Measurements from ENCODE around the gene TRIM56.
A peak's percentile ranks its signal among the peaks of the same experiment; 100 is the strongest.
"Not testable (repeated sequence)": the region's sequence is repeated elsewhere in the genome, so short reads cannot be mapped to it uniquely, and the experiment has no call there.

TRIM56 gene

GRCh38 chr7:101092266-101092905 is 7.1 kb downstream of the TRIM56 start:
- not testable (repeated sequence) for DNase-seq

GRCh38 chr7:101093906-101094305 is 8.6 kb downstream of the TRIM56 start:
- no peak for DNase-seq

GRCh38 chr7:101094376-101094775 is 9.1 kb downstream of the TRIM56 start:
- no peak for DNase-seq

DNA sequence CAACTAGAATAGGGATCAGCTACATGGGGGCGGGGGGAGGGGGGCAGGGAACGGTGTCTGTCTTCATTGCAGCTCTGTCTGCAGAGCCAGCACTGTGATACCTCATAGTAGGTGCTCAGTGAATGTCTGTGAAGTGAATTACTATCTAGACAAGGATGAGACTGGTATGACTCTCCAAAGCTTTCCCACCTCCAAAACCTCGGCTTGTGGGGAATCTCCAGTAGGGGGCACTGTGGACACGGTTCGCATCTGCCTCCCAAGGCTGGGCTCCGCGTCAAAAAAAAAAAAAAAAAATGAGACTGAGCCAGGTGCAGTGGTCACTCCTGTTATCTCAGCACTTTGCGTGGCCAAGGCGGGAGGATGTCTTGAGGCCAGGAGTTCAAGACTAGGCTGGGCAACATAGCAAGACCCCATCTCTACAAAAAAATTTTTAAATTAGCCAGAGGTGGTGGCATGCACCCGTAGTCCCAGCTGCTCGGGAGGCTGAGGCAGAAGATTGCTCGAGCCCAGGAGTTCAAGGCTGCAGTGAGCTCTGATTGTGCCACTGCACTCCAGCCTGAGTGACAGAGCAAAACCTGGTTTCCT is 9.6 kb downstream of the TRIM56 start:
- peak; percentile 44 for DNase-seq

DNA sequence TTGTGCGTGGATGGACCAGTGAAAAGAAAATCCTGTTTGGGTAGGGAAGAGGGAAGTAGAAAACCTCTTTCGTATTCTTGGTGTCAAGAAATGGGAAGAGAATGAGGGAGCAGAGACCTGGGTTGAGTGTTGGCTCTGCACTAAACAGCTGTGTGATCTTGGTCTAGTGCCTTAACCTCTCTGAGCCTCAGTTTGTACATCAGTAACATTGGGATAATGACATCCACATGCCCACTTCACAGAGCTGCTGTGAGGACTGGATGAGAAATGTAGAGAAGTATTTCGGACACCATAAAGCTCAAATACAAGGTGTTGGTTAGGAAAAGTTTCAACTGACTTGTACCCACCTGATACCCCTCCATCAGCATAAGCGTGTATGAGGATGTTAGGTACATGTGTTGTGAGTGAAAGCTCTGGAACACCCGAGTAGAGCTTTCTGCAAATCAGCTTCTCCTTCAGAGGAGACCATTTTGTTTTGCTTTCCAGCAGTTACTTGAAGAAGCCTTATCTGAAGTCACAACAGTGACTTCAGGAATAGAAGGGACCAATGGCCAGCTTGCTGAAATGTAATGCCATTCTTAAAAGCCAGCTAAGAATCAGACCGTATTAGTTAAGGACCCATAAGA is 11.2 kb downstream of the TRIM56 start:
- no peak for DNase-seq

GRCh38 chr7:101096957-101097347 is 11.7 kb downstream of the TRIM56 start:
- no peak for DNase-seq

DNA sequence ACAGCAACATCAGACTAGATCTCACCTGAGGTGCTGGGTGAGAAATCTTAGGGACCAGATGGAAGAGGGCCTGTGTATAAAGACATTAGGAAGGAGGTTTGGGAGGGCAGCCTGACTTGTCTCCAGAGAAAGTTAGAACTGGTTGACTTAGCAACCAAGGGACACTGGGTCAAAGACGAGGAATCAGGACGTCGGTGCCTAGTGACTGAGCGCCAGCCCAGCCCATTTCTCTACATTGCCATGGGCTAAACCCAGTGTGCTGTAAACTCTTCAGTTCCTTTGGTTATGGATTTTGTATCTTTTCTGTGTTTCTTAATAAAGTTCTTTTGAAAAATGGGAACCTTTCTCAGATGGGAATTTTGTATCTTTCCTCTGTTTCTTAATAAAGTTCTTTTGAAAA is 12.3 kb downstream of the TRIM56 start:
- no peak for DNase-seq

GRCh38 chr7:101099969-101100781 is 14.9 kb downstream of the TRIM56 start:
- peak; percentile 79 for DNase-seq

- DNase-seq = no peak
These were observed 15.9 kb downstream of the TRIM56 start for GRCh38 chr7:101100858-101101847.

DNA sequence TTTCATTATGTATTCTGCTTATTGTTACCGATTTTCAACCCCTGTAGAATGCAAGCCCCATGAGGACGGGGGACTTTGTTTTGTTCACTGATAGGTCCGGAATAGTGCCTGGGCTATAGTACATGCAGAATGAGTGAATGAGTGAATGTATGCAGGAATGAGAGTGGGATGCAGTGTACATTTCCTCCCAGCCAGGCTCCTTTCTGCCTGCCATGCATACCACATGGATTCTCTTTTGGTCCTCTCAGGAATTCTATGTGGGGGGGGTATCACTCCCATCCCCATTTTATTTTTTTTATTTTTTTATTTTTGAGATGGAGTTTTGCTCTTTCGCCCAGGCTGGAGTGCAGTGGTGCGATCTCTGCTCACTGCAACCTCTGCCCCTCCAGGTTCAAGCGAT is 16.7 kb downstream of the TRIM56 start:
- no peak for DNase-seq

DNA sequence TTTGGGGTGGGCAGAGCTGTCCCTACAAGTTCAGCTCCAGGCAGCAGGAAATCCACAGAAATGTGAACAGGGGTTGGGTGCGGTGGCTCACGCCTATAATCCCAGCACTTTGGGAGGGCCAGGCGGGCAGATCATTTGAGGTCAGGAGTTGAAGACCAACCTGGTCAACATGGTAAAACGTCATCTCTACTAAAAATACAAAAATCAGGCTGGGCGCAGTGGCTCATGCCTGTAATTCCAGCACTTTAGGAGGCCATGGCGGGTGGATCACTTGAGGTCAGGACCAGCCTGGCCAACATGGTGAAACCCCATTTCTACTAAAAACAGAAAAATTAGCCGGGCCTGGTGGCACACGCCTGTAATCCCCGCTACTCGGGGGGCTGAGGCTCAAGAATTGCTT is 18.4 kb downstream of the TRIM56 start:
- DNase-seq = not testable (repeated sequence)

DNA sequence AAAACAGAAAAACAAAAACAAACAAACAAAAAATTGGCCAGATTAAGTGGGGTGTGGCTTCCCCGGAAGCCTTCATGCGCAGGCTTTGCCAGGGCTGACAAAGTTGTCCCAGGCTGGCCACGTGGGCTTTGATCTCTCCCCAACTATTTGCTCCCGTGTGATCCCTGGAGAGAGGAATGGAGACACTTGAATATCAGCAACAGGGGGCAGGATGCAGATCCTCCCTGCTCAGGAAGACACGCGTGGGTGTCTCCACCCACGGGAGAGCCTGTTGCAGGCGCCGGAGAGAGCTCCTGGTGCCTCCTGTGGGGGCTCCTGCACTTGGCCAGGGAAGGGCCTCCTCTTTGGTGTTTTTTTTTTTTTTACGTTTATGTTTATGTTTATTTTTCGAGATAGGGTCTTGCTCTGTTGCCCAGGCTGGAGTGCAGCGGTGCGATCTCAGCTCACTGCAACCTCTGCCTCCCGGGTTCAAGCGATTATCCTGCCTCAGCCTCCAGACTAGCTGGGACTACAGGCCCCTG is 19.0 kb downstream of the TRIM56 start:
- DNase-seq = no peak

GRCh38 chr7:101104799-101105198 is 19.5 kb downstream of the TRIM56 start:
- no peak for DNase-seq

DNA sequence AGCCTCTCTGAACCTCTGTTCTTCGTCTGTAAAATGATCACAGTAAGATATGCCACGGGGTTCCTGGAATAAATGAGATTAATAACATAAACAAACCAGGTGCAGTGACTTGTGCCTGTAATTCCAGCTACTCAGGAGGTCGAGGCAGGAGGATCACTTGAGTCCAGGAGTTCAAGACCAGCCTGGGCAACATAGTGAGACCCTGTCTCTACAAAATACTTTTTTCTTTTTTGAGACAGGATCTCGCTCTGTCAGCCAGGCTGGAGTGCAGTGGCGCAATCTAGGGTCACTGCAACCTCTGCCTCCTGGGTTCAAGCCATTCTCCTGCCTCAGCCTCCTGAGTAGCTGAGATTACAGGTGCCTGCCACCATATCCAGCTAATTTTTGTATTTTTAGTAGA is 20.0 kb downstream of the TRIM56 start:
- not testable (repeated sequence) for DNase-seq

DNA sequence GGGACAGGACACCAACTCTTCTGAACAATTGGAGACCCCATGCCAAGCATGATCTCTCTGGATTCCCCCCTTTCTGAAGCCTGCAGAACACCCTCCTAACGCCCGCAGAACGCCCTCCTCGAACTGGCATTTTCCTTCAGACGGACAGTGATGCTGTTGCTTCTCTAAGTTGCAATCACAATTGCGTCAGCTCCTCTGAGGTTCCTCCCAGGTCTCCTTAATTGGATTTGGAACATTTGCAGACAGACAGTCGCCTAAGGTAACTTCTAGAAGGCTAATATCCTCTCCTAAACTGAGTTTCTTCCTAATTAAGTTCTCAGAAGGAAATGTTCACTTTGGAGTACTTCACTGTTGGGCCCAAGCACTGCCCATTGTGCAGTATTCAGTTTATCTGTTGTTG is 21.1 kb downstream of the TRIM56 start:
- DNase-seq = no peak

DNA sequence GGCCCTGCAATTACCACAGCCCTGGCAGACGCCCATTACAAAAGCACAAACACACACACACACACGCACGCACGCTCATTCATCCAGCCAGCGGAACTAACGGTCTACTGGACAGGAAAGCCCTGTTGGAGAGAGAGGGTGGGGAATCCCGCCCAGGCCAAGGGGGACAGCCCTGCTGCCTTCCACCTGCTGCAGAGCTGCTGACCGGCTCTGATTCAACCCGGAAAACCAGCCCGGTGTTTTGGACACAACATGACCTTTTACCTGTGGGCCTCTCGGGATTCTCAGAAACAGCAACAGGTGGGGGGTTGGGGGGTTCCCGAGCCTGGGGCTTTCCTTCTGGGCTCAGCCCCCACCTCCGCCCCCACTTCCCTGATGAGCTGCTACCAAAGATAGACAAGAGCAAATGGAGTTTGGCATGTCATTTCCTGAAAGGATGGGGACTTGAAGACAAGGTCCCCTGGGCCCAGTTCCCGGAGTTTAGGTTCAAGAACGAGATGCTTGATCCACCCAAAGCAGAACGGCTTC is 23.1 kb downstream of the TRIM56 start:
- no peak for DNase-seq

- no peak for DNase-seq
These were observed 23.7 kb downstream of the TRIM56 start for GRCh38 chr7:101108961-101109360.

DNA sequence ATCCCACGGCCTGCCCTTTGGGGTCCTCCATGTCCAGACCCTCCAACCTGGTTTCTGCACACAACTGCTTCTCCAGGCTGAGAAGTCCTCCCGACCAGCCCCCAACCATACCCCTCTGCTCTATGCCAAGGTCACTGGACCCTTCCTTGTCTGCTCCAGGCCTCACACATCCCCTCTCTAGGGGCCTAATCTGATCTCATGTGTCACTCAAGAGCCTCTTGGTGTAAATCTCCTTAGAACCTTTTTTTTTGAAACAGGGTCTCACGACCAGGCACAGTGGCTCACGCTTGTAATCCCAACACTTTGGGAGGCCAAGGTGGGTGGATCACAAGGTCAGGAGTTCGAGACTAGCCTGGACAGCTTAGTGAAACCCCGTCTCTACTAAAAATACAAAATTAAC is 24.1 kb downstream of the TRIM56 start:
- DNase-seq = no peak

DNA sequence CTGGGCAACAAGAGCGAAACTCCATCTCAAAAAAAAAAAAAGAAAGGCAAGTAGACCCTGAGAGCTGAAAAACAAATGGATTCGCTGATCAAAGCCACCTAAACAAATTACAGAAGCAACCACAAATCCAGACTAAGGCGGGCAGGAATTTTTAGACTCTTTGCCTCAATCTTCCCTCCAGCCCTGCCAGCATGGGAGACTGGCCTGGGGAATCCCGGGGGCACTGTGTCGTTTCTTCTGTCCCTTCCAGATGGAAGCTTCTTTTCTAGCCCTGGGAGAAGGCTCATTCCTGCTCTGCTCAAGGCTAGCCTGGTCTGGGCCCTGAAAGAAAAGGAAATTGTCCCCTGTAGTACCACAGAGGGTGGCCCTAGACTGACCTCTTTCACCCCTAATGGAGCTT is 26.0 kb downstream of the TRIM56 start:
- no peak for DNase-seq

- DNase-seq = no peak
These were observed 27.0 kb downstream of the TRIM56 start for GRCh38 chr7:101112233-101112632.

GRCh38 chr7:101113140-101113539 is 27.9 kb downstream of the TRIM56 start:
- DNase-seq = not testable (repeated sequence)

DNA sequence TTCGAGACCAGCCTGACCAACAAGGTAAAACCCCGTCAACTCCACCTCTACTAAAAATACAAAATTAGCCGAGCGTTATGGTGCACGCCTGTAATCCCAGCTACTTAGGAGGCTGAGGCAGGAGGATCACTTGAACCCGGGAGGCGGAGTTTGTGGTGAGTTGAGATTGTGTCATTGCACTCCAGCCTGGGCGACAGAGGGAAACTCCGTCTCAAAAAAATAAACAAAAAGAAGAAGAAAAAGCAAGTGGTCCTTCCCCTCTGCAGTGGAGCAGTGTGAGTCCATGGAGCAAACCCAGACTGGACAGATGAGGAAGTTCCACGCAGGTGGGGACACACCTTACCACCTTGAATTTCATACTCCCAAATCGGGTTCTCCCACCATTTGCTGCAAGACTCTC is 28.6 kb downstream of the TRIM56 start:
- no peak for DNase-seq

Data from stimulated activated CD4-positive, alpha-beta T cell treated with anti-CD3 and anti-CD28 coated beads, Interleukin-4, amount 100 ng/mL, for 24 hours (primary cell).